ENCODE measurements around the gene PRELP.
"Not testable (repeated sequence)": the region's sequence is repeated elsewhere in the genome, so short reads cannot be mapped to it uniquely, and the experiment has no call there.

The PRELP gene

DNA sequence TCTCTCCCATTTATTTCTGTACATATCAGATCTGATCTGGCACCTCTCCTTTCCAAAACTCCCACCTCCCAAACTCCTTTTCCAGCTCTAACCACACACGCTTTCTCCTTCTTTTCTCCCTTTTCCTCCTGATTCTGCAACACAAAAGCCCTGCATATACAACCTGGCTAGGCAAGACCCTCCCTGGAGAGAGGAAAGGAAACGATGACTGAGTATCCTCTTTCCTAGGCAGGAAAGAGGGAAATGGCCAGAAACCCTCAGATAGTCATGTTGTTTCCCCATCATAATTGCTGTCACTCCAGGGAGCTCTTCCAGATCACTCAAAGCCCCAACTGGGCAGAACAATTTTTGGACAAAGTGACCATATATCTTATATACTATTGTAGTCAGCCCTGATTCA is 32.3 kb upstream of the PRELP start:
- Histone ChIP-seq H3K27me3 (ENCODE audit: control insufficient read depth, insufficient read depth, low read length) (peaks cover 87% of the 10 kb centered on the region), H3K4me3 (ENCODE audit: low read length) (no peak overlapping the region), H3K4me2 (ENCODE audit: low read length) (no peak overlapping the region), H3K36me3 (ENCODE audit: insufficient read depth, low read length) (no peaks in the 10 kb centered on the region), H3K9me3 (replicated peaks; ENCODE audit: low read length) (peaks cover 4% of the 10 kb centered on the region), H3K9ac (ENCODE audit: low read depth, low read length) (no peak overlapping the region), H3K4me1 (ENCODE audit: control insufficient read depth, insufficient read depth, low read length) (no peaks in the 10 kb centered on the region)

DNA sequence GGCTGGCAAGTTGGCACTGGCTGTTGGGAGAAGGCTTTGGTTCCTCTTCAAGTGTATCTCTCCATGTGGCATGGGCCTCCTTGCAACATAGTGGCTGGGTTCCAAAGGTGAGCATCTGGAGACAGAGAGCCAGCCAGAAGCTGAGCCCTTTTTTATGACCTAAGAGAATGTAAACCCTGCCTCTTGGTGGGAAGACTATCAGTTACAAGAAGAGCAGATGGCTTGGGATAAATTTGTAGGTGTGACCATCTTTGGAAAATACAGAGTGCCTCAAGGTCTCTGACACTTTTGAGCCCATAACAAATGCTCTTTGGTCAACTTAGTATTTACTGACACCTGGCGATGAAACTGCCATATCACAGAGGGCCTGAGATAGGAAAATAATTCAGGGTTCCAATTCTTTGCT is 31.4 kb upstream of the PRELP start:
- Histone ChIP-seq H3K4me2 (ENCODE audit: low read length) (no peak overlapping the region), H3K36me3 (ENCODE audit: insufficient read depth, low read length) (no peaks in the 10 kb centered on the region), H3K9ac (ENCODE audit: low read depth, low read length) (no peak overlapping the region), H3K9me3 (replicated peaks; ENCODE audit: low read length) (peaks cover 4% of the 10 kb centered on the region), H3K4me3 (ENCODE audit: low read length) (no peak overlapping the region), H3K4me1 (ENCODE audit: control insufficient read depth, insufficient read depth, low read length) (no peaks in the 10 kb centered on the region), H3K27me3 (ENCODE audit: control insufficient read depth, insufficient read depth, low read length) (peaks cover 86% of the 10 kb centered on the region)

DNA sequence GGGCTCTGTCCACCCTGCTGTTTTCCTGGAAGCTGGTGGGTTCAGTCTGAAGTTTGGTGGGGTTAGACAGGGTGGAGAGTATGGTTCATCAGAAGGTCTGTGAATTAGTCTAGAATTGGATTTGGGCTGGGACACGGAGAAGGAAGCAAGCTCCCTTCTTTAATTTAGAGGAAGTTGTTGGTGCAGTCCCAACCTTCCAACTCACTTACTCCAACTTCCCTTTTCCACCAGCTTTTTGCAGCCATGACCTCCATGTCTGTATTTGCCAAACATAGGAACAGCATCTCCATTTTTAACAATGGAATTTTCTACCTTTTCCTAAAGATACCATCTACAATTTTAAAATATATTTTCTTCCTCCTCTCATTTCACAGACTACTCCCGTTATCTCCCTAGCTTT is 28.5 kb upstream of the PRELP start:
- H3K36me3 ChIP-seq (ENCODE audit: insufficient read depth, low read length): no peaks in the 10 kb centered on the region
- H3K9ac ChIP-seq (ENCODE audit: low read depth, low read length): no peak overlapping the region
- H3K4me2 ChIP-seq (ENCODE audit: low read length): no peak overlapping the region
- H3K9me3 ChIP-seq (replicated peaks; ENCODE audit: low read length): peaks cover 4% of the 10 kb centered on the region
- H3K27me3 ChIP-seq (ENCODE audit: control insufficient read depth, insufficient read depth, low read length): peaks cover 81% of the 10 kb centered on the region
- H3K4me1 ChIP-seq (ENCODE audit: control insufficient read depth, insufficient read depth, low read length): no peaks in the 10 kb centered on the region
- no peak overlapping the region for H3K4me3 ChIP-seq (ENCODE audit: low read length)

DNA sequence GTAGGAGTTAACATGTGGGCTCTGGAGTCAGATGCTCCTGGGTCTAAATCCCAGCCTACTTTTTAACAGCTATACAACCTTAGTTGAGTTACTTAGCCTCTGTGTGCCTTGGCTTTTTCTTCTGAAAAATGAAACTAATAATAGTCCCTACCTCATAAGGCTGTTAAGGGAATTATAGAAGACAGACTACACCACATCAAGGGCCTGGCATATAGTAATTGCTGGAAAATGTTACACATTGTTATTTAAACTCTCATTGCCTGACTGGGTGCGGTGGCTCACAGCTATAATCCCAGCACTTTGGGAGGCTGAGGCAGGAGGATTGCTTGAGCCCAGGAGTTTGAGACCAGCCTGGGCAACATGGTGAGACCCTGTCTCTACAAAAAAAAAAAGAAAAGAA is 28.0 kb upstream of the PRELP start:
- H3K9ac ChIP-seq (ENCODE audit: low read depth, low read length); H3K4me3 ChIP-seq (ENCODE audit: low read length); H3K9me3 ChIP-seq (replicated peaks; ENCODE audit: low read length); H3K36me3 ChIP-seq (ENCODE audit: insufficient read depth, low read length); H3K4me1 ChIP-seq (ENCODE audit: control insufficient read depth, insufficient read depth, low read length); H3K4me2 ChIP-seq (ENCODE audit: low read length): not testable (repeated sequence)
- H3K27me3 ChIP-seq (ENCODE audit: control insufficient read depth, insufficient read depth, low read length): peaks cover 81% of the 10 kb centered on the region

DNA sequence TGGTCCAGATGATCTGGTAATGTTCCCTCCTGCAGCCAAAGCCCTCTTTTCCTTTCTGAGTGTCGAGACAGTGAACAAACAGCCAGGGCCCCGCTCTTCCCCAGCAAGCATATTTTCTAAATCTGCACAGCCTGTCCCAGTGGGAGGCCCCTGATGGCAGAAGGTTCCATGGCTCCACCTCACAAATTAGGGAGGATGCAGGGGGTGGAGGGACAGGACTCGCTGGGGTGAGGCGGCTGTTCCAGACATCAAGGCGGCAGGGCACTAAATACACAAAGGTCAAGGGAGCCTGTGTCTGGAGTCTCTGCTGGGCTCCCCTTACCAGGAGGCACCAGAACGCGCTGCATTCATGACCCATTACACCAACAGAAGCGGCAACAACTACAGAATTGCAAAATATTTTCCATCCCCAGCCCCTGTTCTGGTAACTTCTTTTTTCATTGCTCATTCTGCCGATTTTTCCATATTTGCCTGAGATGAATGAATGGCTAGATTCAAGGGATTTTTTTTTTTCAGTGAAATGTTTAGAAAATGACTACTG is 27.0 kb upstream of the PRELP start:
- H3K4me2 ChIP-seq (ENCODE audit: low read length): no peak overlapping the region
- no peaks in the 10 kb centered on the region for H3K4me1 ChIP-seq (ENCODE audit: control insufficient read depth, insufficient read depth, low read length)
- no peak overlapping the region for H3K4me3 ChIP-seq (ENCODE audit: low read length)
- H3K9me3 ChIP-seq (replicated peaks; ENCODE audit: low read length): peaks cover 4% of the 10 kb centered on the region
- no peaks in the 10 kb centered on the region for H3K36me3 ChIP-seq (ENCODE audit: insufficient read depth, low read length)
- H3K27me3 ChIP-seq (ENCODE audit: control insufficient read depth, insufficient read depth, low read length): peaks cover 81% of the 10 kb centered on the region
- no peak overlapping the region for H3K9ac ChIP-seq (ENCODE audit: low read depth, low read length)

DNA sequence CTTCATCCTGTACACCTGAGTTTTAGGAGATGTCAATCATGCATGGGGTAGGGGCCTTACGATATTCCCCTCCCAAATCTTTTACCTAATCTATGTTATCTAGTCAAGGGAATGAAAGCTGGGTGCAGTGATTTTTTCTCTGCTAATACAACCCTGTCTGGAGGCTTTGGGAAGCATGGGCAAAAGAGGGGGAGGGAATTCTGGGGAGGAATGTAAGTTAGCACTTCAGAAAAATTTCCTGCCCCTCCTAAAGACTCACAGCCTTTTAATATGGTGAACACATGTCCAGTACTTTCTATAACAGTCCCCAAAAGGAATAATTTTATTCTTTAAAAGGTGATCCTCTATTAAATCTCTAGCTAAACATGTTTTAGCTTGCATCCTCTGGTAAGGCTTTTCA is 25.6 kb upstream of the PRELP start:
- Histone ChIP-seq H3K4me1 (ENCODE audit: control insufficient read depth, insufficient read depth, low read length) (no peaks in the 10 kb centered on the region), H3K9ac (ENCODE audit: low read depth, low read length) (no peak overlapping the region), H3K9me3 (replicated peaks; ENCODE audit: low read length) (peaks cover 4% of the 10 kb centered on the region), H3K36me3 (ENCODE audit: insufficient read depth, low read length) (no peaks in the 10 kb centered on the region), H3K4me3 (ENCODE audit: low read length) (no peak overlapping the region), H3K27me3 (ENCODE audit: control insufficient read depth, insufficient read depth, low read length) (peaks cover 72% of the 10 kb centered on the region), H3K4me2 (ENCODE audit: low read length) (no peak overlapping the region)

DNA sequence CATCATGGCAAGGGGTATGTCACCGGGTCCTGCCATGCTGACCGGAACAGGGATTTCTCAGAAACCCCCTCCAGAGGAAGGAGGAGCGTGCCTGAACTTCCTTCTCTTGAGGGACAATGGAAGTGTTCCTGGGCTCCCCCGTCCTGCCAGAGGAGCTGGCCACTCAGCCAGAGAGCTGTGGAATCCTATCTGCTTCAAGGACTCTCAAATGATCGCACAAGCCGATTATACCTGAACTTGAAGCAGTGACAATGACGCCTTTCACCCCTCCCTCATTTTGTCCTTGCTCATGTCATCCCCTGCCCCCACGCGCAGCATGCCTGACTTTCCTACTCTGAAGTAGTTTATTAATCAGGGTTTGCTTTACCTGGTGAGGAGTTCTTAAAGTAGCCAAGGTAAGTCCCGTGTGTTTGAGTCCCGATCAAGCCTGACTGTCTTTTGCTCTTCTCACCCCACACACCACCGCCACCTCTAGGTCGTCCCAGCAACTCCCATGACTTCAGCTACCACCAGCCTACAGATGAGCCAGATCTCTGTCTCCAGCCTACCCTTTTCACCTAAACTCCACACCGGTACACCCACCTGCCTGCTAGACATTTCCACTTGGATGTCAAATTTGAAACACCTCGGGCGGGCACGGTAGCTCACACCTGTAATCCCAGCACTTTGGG is 25.0 kb upstream of the PRELP start:
- no peaks in the 10 kb centered on the region for H3K9me3 ChIP-seq (replicated peaks; ENCODE audit: low read length)
- peaks cover 70% of the 10 kb centered on the region for H3K27me3 ChIP-seq (ENCODE audit: control insufficient read depth, insufficient read depth, low read length)
- no peak overlapping the region for H3K4me2 ChIP-seq (ENCODE audit: low read length)

DNA sequence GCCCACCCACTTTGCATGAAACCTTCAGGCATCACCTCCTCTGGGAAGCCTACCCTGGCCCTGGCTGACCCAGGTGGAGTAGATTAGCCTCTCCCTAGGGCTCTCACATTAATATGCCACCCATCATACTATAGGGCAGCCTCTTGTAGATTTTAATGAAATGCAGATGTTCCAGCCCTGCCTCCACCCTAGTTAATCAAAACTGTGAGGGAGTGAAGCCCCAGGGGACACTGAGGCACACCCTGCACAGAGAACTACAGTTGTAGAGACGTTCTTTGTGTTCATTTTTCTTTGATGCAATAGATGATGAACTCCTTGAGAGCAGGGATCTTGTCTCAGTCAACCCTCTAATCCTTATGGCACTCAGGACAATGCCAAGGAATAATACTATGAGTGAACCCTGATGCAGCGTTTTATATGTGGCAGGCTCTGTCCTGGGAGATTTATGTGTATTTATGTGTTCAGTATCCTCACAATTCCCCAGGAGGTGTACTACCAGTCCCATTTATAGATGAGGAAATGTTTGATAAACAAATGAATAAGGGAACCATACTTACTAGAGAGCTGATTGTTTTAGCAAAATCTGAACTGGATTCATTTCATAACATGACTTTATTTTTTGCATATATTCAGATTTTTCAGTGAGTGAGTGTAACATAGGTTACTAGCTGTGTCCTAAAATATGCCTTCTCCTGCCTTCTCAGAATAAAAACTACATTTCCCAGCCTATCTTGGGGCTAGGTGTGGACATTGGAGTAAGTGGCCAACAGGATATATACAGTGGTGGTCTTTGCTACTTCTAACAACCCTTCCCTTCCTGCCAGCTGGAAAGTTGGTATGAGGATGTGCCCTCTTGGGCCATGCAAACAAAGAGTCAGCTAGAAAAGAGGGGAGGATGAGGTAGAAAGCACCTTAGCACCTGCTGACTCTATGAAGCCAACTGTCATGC is 23.5 kb upstream of the PRELP start:
- peaks cover 63% of the 10 kb centered on the region for H3K27me3 ChIP-seq (ENCODE audit: control insufficient read depth, insufficient read depth, low read length)
- H3K4me1 ChIP-seq (ENCODE audit: control insufficient read depth, insufficient read depth, low read length): no peaks in the 10 kb centered on the region
- H3K4me3 ChIP-seq (ENCODE audit: low read length): no peak overlapping the region
- H3K9ac ChIP-seq (ENCODE audit: low read depth, low read length): no peak overlapping the region
- H3K36me3 ChIP-seq (ENCODE audit: insufficient read depth, low read length): no peaks in the 10 kb centered on the region
- H3K4me2 ChIP-seq (ENCODE audit: low read length): no peak overlapping the region
- no peaks in the 10 kb centered on the region for H3K9me3 ChIP-seq (replicated peaks; ENCODE audit: low read length)

More for the DNA sequence above, 25.0 kb upstream of the PRELP start:
- Histone ChIP-seq H3K9ac (ENCODE audit: low read depth, low read length) (no peak overlapping the region), H3K36me3 (ENCODE audit: insufficient read depth, low read length) (no peaks in the 10 kb centered on the region), H3K4me3 (ENCODE audit: low read length) (no peak overlapping the region), H3K4me1 (ENCODE audit: control insufficient read depth, insufficient read depth, low read length) (no peaks in the 10 kb centered on the region)

DNA sequence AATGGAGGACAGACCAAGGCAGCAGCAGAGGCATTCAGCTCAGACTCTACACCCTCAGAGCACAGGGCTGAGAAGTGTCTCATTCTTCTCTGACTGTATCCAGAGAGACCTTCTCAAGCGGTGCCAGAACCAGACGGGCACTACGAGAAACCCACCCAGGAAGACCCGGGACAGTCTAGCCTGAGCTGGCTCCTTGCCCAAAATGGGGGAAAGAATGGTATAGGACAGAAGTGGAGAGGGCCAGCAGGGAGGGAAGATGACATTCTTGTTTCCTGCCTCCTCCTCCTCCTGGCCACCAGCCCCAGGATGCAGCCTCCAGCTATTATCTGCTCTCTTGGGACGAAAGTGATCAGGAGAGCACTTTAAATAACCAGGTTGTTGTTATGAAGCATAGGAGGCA is 22.6 kb upstream of the PRELP start:
- Histone ChIP-seq H3K4me3 (ENCODE audit: low read length) (no peak overlapping the region), H3K4me1 (ENCODE audit: control insufficient read depth, insufficient read depth, low read length) (no peaks in the 10 kb centered on the region), H3K4me2 (ENCODE audit: low read length) (no peak overlapping the region), H3K27me3 (ENCODE audit: control insufficient read depth, insufficient read depth, low read length) (peaks cover 61% of the 10 kb centered on the region), H3K9ac (ENCODE audit: low read depth, low read length) (no peak overlapping the region), H3K36me3 (ENCODE audit: insufficient read depth, low read length) (no peaks in the 10 kb centered on the region), H3K9me3 (replicated peaks; ENCODE audit: low read length) (no peaks in the 10 kb centered on the region)

DNA sequence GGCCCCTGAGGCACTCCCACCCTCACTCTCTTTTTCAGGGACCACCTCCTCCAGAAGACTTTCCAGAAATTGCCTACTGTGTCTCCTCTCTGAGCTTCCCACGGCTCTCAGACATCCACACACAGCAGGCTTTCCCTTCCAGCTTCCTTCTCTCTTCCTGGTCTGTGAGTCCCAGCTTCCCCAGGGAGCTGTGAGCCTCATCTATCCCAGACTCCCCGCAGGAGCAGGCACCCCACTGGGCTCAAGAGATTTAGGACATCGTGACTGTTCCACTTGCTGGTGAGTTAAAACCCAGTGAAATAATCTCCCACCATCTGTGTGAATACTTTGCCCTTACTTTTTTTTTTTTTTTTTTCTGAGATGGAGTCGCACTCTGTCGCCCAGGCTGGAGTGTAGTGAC is 22.0 kb upstream of the PRELP start:
- H3K9ac ChIP-seq (ENCODE audit: low read depth, low read length): no peak overlapping the region
- H3K9me3 ChIP-seq (replicated peaks; ENCODE audit: low read length): no peaks in the 10 kb centered on the region
- H3K4me3 ChIP-seq (ENCODE audit: low read length): no peak overlapping the region
- no peak overlapping the region for H3K4me2 ChIP-seq (ENCODE audit: low read length)
- H3K27me3 ChIP-seq (ENCODE audit: control insufficient read depth, insufficient read depth, low read length): peaks cover 58% of the 10 kb centered on the region
- H3K36me3 ChIP-seq (ENCODE audit: insufficient read depth, low read length): no peaks in the 10 kb centered on the region
- no peaks in the 10 kb centered on the region for H3K4me1 ChIP-seq (ENCODE audit: control insufficient read depth, insufficient read depth, low read length)

DNA sequence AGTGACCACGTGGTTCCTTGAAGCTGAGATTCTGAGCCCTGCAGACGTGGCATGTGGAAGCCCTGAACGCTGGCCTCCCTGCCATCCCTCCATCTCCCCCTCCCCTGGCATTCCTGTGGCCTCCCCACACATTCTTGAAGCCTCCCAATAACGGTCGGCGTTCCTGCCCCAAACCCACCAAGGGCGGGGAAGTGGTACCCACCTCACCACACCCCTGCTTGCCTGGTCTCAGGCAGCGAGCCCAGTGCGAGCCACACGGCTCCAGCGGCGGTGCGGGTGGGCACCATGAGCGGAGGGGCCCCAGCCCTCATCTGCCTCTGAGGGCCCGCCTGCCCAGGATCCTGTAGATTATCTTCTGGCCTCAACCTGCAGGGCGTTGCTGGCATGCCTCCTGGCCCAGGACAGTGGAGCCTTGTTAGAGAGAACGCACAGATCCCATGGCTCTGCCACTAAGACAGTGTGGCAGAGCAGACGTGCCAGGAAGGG is 20.6 kb upstream of the PRELP start:
- peaks cover 53% of the 10 kb centered on the region for H3K27me3 ChIP-seq (ENCODE audit: control insufficient read depth, insufficient read depth, low read length)
- H3K9me3 ChIP-seq (replicated peaks; ENCODE audit: low read length): no peaks in the 10 kb centered on the region
- H3K4me1 ChIP-seq (ENCODE audit: control insufficient read depth, insufficient read depth, low read length): no peaks in the 10 kb centered on the region
- H3K4me2 ChIP-seq (ENCODE audit: low read length): no peak overlapping the region
- H3K9ac ChIP-seq (ENCODE audit: low read depth, low read length): no peak overlapping the region
- H3K36me3 ChIP-seq (ENCODE audit: insufficient read depth, low read length): no peaks in the 10 kb centered on the region
- no peak overlapping the region for H3K4me3 ChIP-seq (ENCODE audit: low read length)

Data from skeletal muscle satellite cell (primary cell).